OCI-LY7 (cell line): ENCODE results near the gene PALLD. TPM values are rescaled to one million over a fixed set of nuclear protein-coding genes. Genes with fewer than 3 reads are reported as not detected.

Experiments
- BruUV-seq: library from RNA; stranded (reverse); fragments of 400-500 nt; replicated peaks from 2 replicates; lab custom pipeline; 2021; lab: Mats Ljungman, UMichigan
- CTCF ChIA-PET: fragments of 300-600 bp; sonication (Branson Sonifier 250); formaldehyde crosslinking; loops from one replicate; lab custom pipeline; 2022; ENCODE audit warnings: antibody characterized with exemption; ENCODE audit not compliant: unreplicated experiment; lab: Charles Lee
- POLR2A ChIA-PET: fragments of 300-600 bp; sonication (Branson Sonifier 250); formaldehyde crosslinking; loops from one replicate; lab custom pipeline; 2022; ENCODE audit warnings: antibody characterized with exemption; lab: Charles Lee
- DNase-seq: peaks from one replicate; pipeline ENCODE4 v3.0.0-alpha.2; 2015; ENCODE audit warnings: low spot score
- H2AFZ ChIP-seq: fragments of 200-600 bp; sonication (generic), shearing (Covaris generic); 2 replicates; pipeline ENCODE4 v1.6.1; 2014; ENCODE audit warnings: mild to moderate bottlenecking, antibody characterized with exemption, low read length, moderate library complexity
- H3K27ac ChIP-seq: fragments of 200-600 bp; sonication (generic); 2 replicates; pipeline ENCODE4 v1.5.1; 2014; ENCODE audit warnings: mixed run types, low read depth, mild to moderate bottlenecking, moderate library complexity, low read length, inconsistent platforms; ENCODE audit not compliant: poor library complexity, severe bottlenecking
- H3K36me3 ChIP-seq: fragments of 200-600 bp; sonication (generic); 2 replicates; pipeline ENCODE4 v1.6.1; 2014; ENCODE audit warnings: mild to moderate bottlenecking, antibody characterized with exemption, low read length, moderate library complexity, mixed read lengths; ENCODE audit not compliant: insufficient read depth
- H3K4me1 ChIP-seq: fragments of 200-600 bp; sonication (generic); 2 replicates; pipeline ENCODE4 v1.5.1; 2014; ENCODE audit warnings: mild to moderate bottlenecking, low read length; ENCODE audit not compliant: insufficient read depth, poor library complexity, severe bottlenecking
- H3K4me2 ChIP-seq: fragments of 200-600 bp; sonication (generic); 2 replicates; pipeline ENCODE4 v1.6.1; 2014; ENCODE audit warnings: mild to moderate bottlenecking, low read length
- H3K4me3 ChIP-seq: fragments of 200-600 bp; sonication (generic); 2 replicates; pipeline ENCODE4 v1.5.1; 2014; ENCODE audit warnings: mild to moderate bottlenecking, low read depth, low read length; ENCODE audit not compliant: poor library complexity, severe bottlenecking
- H3K79me2 ChIP-seq: fragments of 200-600 bp; sonication (generic); 2 replicates; pipeline ENCODE4 v1.6.1; 2016; ENCODE audit warnings: low read depth, mild to moderate bottlenecking, low read length, moderate library complexity, mixed read lengths; ENCODE audit not compliant: insufficient read depth
- H3K9me2 ChIP-seq: fragments of 200-600 bp; sonication (generic); 2 replicates; pipeline ENCODE4 v1.6.1; 2016; ENCODE audit warnings: mild to moderate bottlenecking, low read length, mixed read lengths; ENCODE audit not compliant: insufficient read depth
- H3K9me3 ChIP-seq: fragments of 200-600 bp; sonication (generic); 2 replicates; pipeline ENCODE4 v1.6.1; 2014; ENCODE audit warnings: mild to moderate bottlenecking, mixed run types, low read length, mixed read lengths
- H4K20me1 ChIP-seq: fragments of 200-600 bp; sonication (generic); 2 replicates; pipeline ENCODE4 v1.6.1; 2014; ENCODE audit warnings: mild to moderate bottlenecking, antibody characterized with exemption, low read length, moderate library complexity, mixed read lengths; ENCODE audit not compliant: insufficient read depth
- CTCF ChIP-seq: fragments of 200-600 bp; sonication (generic); conservative IDR thresholded peaks from 2 replicates; pipeline ENCODE4 v1.5.1; 2014; ENCODE audit warnings: mild to moderate bottlenecking, antibody characterized with exemption, low read length, moderate library complexity, mixed read lengths
- EZH2phosphoT487 ChIP-seq: fragments of 200-600 bp; sonication (generic); IDR thresholded peaks from 2 replicates; pipeline ENCODE4 v1.6.1; 2018; ENCODE audit warnings: low read depth, borderline replicate concordance, mild to moderate bottlenecking, mixed run types, antibody characterized with exemption, low read length, moderate library complexity, mixed read lengths
- intact Hi-C: fragments of 100-400 bp; cut with micrococcal nuclease; formaldehyde crosslinking; loops from one replicate; pipeline ENCODE4 v1.10.0; 2022; ENCODE audit not compliant: unreplicated experiment
- total RNA-seq, 2 experiments: library from RNA; depleted of rRNA in 1 of 2; stranded (reverse); fragments of >200 nt in 1 of 2; shearing (Covaris generic) in 1 of 2; gene quantifications; 2 replicates each; pipeline ENCODE4 v1.2.3, GENCODE V29; 2014 to 2022

PALLD gene
- total RNA-seq, 2 experiments from 2014 or later = 0.73 to 2.8 TPM

GRCh38 chr4:168641811-168642140, 144.9 kb downstream of the PALLD start:
- H3K9me3 ChIP-seq = no peaks in the 10 kb centered on the region
- ChIA-PET CTCF (no interaction called here), POLR2A (no interaction called here)
- no peaks in the 10 kb centered on the region for H4K20me1 ChIP-seq
- no peak for TF ChIP-seq EZH2phosphoT487
- no peak for TF ChIP-seq CTCF
- intact Hi-C loops = no loop called here
- no peak overlapping the region for H3K4me2 ChIP-seq
- BruUV-seq = no TSS peak
- H3K4me3 ChIP-seq = no peak overlapping the region
- H3K4me1 ChIP-seq = no peaks in the 10 kb centered on the region
- DNase-seq = no peak
- H2AFZ ChIP-seq = no peak overlapping the region
- no peak overlapping the region for H3K27ac ChIP-seq
- no peaks in the 10 kb centered on the region for H3K36me3 ChIP-seq
- no peaks in the 10 kb centered on the region for H3K9me2 ChIP-seq
- H3K79me2 ChIP-seq = no peaks in the 10 kb centered on the region

- no peaks in the 10 kb centered on the region for H4K20me1 ChIP-seq
- ChIA-PET CTCF (no interaction called here), POLR2A (no interaction called here)
- no peak for DNase-seq
- H3K4me3 ChIP-seq = no peak overlapping the region
- intact Hi-C loops = no loop called here
- BruUV-seq = no TSS peak
- no peaks in the 10 kb centered on the region for H3K9me3 ChIP-seq
- H3K4me2 ChIP-seq = no peak overlapping the region
- no peaks in the 10 kb centered on the region for H3K4me1 ChIP-seq
- no peak overlapping the region for H2AFZ ChIP-seq
- no peaks in the 10 kb centered on the region for H3K79me2 ChIP-seq
- no peaks in the 10 kb centered on the region for H3K36me3 ChIP-seq
- no peak for TF ChIP-seq CTCF
- no peak for TF ChIP-seq EZH2phosphoT487
- H3K9me2 ChIP-seq = no peaks in the 10 kb centered on the region
- H3K27ac ChIP-seq = no peak overlapping the region
Observed at GRCh38 chr4:168642591-168642990, 145.7 kb downstream of the PALLD start.

- Histone ChIP-seq H3K4me3 (no peak overlapping the region), H3K9me3 (no peaks in the 10 kb centered on the region), H4K20me1 (no peaks in the 10 kb centered on the region), H3K4me1 (no peaks in the 10 kb centered on the region), H3K27ac (no peak overlapping the region), H3K9me2 (no peaks in the 10 kb centered on the region), H3K36me3 (no peaks in the 10 kb centered on the region), H3K79me2 (no peaks in the 10 kb centered on the region), H3K4me2 (no peak overlapping the region), H2AFZ (no peak overlapping the region)
- intact Hi-C loops = no loop called here
- ChIA-PET POLR2A (interaction anchor here (0.5 to 0.6 kb wide), 2 partner anchors 15 to 124 kb away, joined by 4 read pairs; no protein-coding TSS in a partner anchor), CTCF (no interaction called here)
- TF ChIP-seq EZH2phosphoT487 (no peak), CTCF (no peak)
- no TSS peak for BruUV-seq
- no peak for DNase-seq
Observed at GRCh38 chr4:168643111-168643795, 146.4 kb downstream of the PALLD start.
